Pancreas (tissue), 10 donors: ENCODE results near the gene NRIP1. TPM values are rescaled to one million over a fixed set of nuclear protein-coding genes. Genes with fewer than 3 reads are reported as not detected.
"Not testable (repeated sequence)": the region's sequence is repeated elsewhere in the genome, so short reads cannot be mapped to it uniquely, and the experiment has no call there.

Experiments used
- ATAC-seq, 4 donors: fragments of 200-7000 bp; cut with Tn5 transposase; one replicate each; pipeline versions ENCODE4 v1.8.0 to v1.9.1; 2020; ENCODE audit warnings: mild to moderate bottlenecking in 4 of 4, moderate library complexity in 4 of 4
- DNase-seq, 6 donors: peaks; one replicate each; pipeline ENCODE4 v3.0.0-alpha.2; 2020
- FAIRE-seq: peaks from 2 replicates; lab custom pipeline; 2012; peaks lifted over from hg19 to GRCh38; lab: Jason Lieb, UNC
- H3K27ac ChIP-seq, 4 donors: fragments of 200-600 bp; sonication (generic); 1 replicate in 3 of 4; 2 replicates in 1 of 4; pipeline versions ENCODE4 v1.5.0 to v1.8.0; 2020
- H3K27me3 ChIP-seq, 4 donors: fragments of 200-600 bp; one replicate each; pipeline ENCODE4 v1.8.0; 2021
- H3K36me3 ChIP-seq, 3 donors: fragments of 200-600 bp; sonication (generic) in 1 of 3; one replicate each; pipeline versions ENCODE4 v1.5.0 to v1.8.0; 2020 to 2021
- H3K4me1 ChIP-seq, 3 donors: fragments of 200-600 bp; one replicate each; pipeline ENCODE4 v1.8.0; 2021
- H3K4me3 ChIP-seq, 4 donors: fragments of 200-600 bp; sonication (generic) in 2 of 4; one replicate each; pipeline versions ENCODE4 v1.5.0 to v1.8.0; 2020 to 2021
- H3K9me3 ChIP-seq, 4 donors: fragments of 200-600 bp; one replicate each; pipeline ENCODE4 v1.8.0; 2021
- CTCF ChIP-seq, 4 donors: fragments of 200-600 bp; sonication (generic) in 3 of 4; IDR thresholded peaks; one replicate each; pipeline versions ENCODE4 v1.5.0 to v1.8.0; 2021; ENCODE audit warnings: antibody characterized with exemption in 4 of 4
- WGBS, 2 donors: extraction: QIAGEN DNeasy Blood & Tissue Kit; methylation state at CpG; one replicate each; pipeline ENCODE4 v1.1.7; 2013; 5-methylcytosine and 5-hydroxymethylcytosine counted together
- intact Hi-C, 3 donors: fragments of 100-400 bp; cut with DNase I; formaldehyde crosslinking; loops; one replicate each; pipeline versions ENCODE4 v1.11.1 to v1.14.2; 2022
- polyA plus RNA-seq, 2 donors: library from polyadenylated mRNA; stranded (reverse); fragments of 200-250 nt; gene quantifications; one replicate each; pipeline ENCODE4 v1.2.3, GENCODE V29; 2013
- total RNA-seq, 6 donors: library from RNA; stranded (reverse); fragmentation: NEBNext Ultra II Directional in 4 of 6; extraction: Animal tissue kit (Norgen Biotek cat#: 25700) in 4 of 6; gene quantifications; one replicate each; pipeline versions ENCODE4 v1.2.1 to v1.2.4, GENCODE V29; 2021 to 2023
- donor health status: healthy with polysubstance abuse.
- donor health status: DM: no; HTN: no; CAD: no; lungs with moderate emphysema.
- donor health status: DM: no; HTN: no; CAD: no.
- donor health status: control.
- donor health status: control.
- donor health status: Bipolar disorder and iron deficiency.
- donor health status: DM: yes; HTN: yes; CAD: no.
- donor health status: DM: no; HTN: no; CAD: no.
- donor health status: DM: no; HTN: no; CAD: no.
- donor health status: DM: yes; HTN: yes; CAD: no.

The NRIP1 gene
- total and polyA plus RNA-seq, 8 donors, result 3.7 to 33.5 (median 24.1) TPM

- Histone ChIP-seq H3K27me3 (no peaks in the 10 kb centered on the region), H3K4me1 (no peaks in the 10 kb centered on the region), H3K27ac (no peak overlapping the region), H3K36me3 (no peaks in the 10 kb centered on the region), H3K4me3 (no peak overlapping the region), H3K9me3 (no peaks in the 10 kb centered on the region)
- intact Hi-C loops, result no loop called here
- DNase-seq (no peak), FAIRE-seq (no peak), ATAC-seq (peak in 2 of 4 donors; percentile 43 to 56)
- TF ChIP-seq CTCF (IDR thresholded peaks at IDR 0.05), result no peak
- WGBS, 2 donors, result 51 to 61% methylated on average over 2 of the region's 2 CpGs
These were observed 121.9 kb downstream of the NRIP1 start for GRCh38 chr21:14942801-14943490.

- intact Hi-C loops, H3K4me3 ChIP-seq, H3K36me3 ChIP-seq, H3K9me3 ChIP-seq, H3K27me3 ChIP-seq, DNase-seq, H3K4me1 ChIP-seq, FAIRE-seq, H3K27ac ChIP-seq, ATAC-seq: not testable (repeated sequence)
- WGBS, 2 donors, result 71 to 84% methylated on average over 9 to 13 of the region's 13 CpGs
These were observed 137.5 kb downstream of the NRIP1 start for GRCh38 chr21:14927324-14927723.

GRCh38 chr21:14926186-14926585 is 138.6 kb downstream of the NRIP1 start:
- no peak for ATAC-seq

GRCh38 chr21:14923468-14923867 is 141.3 kb downstream of the NRIP1 start:
- no peak for FAIRE-seq
- DNase-seq, result no peak
- no peaks in the 10 kb centered on the region for H3K4me1 ChIP-seq
- no peaks in the 10 kb centered on the region for H3K27me3 ChIP-seq
- WGBS, 2 donors, result 40 to 70% methylated on average over 1 of the region's 1 CpG
- no peak for TF ChIP-seq CTCF (IDR thresholded peaks at IDR 0.05)
- H3K27ac ChIP-seq, result no peak overlapping the region
- no peak for ATAC-seq
- H3K4me3 ChIP-seq, result no peak overlapping the region
- intact Hi-C loops, result no loop called here
- no peaks in the 10 kb centered on the region for H3K36me3 ChIP-seq
- no peaks in the 10 kb centered on the region for H3K9me3 ChIP-seq

More at GRCh38 chr21:14926186-14926585, 138.6 kb downstream of the NRIP1 start:
- no peaks in the 10 kb centered on the region for H3K9me3 ChIP-seq
- no peak for FAIRE-seq
- H3K27ac ChIP-seq, result no peak overlapping the region
- TF ChIP-seq CTCF (IDR thresholded peaks at IDR 0.05), result no peak
- DNase-seq, result no peak
- no peaks in the 10 kb centered on the region for H3K36me3 ChIP-seq
- no peak overlapping the region for H3K4me3 ChIP-seq
- WGBS, 2 donors, result 76 to 82% methylated on average over 3 of the region's 3 CpGs
- H3K4me1 ChIP-seq, result no peaks in the 10 kb centered on the region
- H3K27me3 ChIP-seq, result no peaks in the 10 kb centered on the region
- intact Hi-C loops, result no loop called here

- no peaks in the 10 kb centered on the region for H3K4me1 ChIP-seq
- ATAC-seq (no peak), FAIRE-seq (no peak), DNase-seq (no peak)
- H3K9me3 ChIP-seq, result no peaks in the 10 kb centered on the region
- no peak overlapping the region for H3K27ac ChIP-seq
- WGBS, 2 donors, result 81 to 83% methylated on average over 1 of the region's 1 CpG
- intact Hi-C loops, result no loop called here
- no peaks in the 10 kb centered on the region for H3K36me3 ChIP-seq
- TF ChIP-seq CTCF (IDR thresholded peaks at IDR 0.05), result no peak
- no peak overlapping the region for H3K4me3 ChIP-seq
- H3K27me3 ChIP-seq, result no peaks in the 10 kb centered on the region
These were observed 141.8 kb downstream of the NRIP1 start for GRCh38 chr21:14922980-14923379.
